ENCODE data around the gene THSD4. TPM values are rescaled to one million over a fixed set of nuclear protein-coding genes. Genes with fewer than 3 reads are reported as not detected.

Gene THSD4
- polyA plus RNA-seq, 2 of the 4 experiments (the other 2 are of a cell fraction) = 15.8 to 40.7 TPM

- Histone ChIP-seq H3K4me1 (peaks cover 56% of the 10 kb centered on the region), H3K4me2 (no peak overlapping the region), H3K9me3 (peaks cover 14% of the 10 kb centered on the region; the same call in 1 of the 3 replicates), H3K27ac (peak overlapping the region; percentile 84), H3K4me3 (no peak overlapping the region)
- TF ChIP-seq EP300 (IDR thresholded peaks at IDR 0.05) (no peak), TP53 (CRISPR knock-in tag; IDR thresholded peaks at IDR 0.05) (no peak), CEBPB (IDR thresholded peaks at IDR 0.05) (no peak), MAFK (IDR thresholded peaks at IDR 0.05; ENCODE audit: partially characterized antibody) (peak; percentile 10), EHF (CRISPR knock-in tag; IDR thresholded peaks at IDR 0.05) (0 out of 2 replicates have a peak, but pooled peaks have one; percentile 11)
- POLR2A ChIA-PET = no interaction called here
- no peak for ATAC-seq
- no peak for DNase-seq (ENCODE audit: low read depth in 1 of 2, low spot score in 1 of 2)
- FAIRE-seq = no peak
- whole genome bisulfite sequencing (ENCODE audit: missing lambda C conversion rate) = 94% methylated on average over 24 of the region's 24 CpGs
- CTCF ChIA-PET = interaction anchor here (0.6 to 13.3 kb wide), 90 partner anchors 8 to 1532 kb away, joined by 3 to 522 read pairs (median 5); partner anchors contain the start of genes NR2E3 and THSD4
These were observed 686.8 kb downstream of the THSD4 start for GRCh38 chr15:71801935-71802655.

- CTCF ChIA-PET = interaction anchor here (1.5 to 13.3 kb wide), 22 partner anchors 10 to 792 kb away, joined by 3 to 522 read pairs (median 12); no protein-coding TSS in a partner anchor
- 93% methylated on average over 21 of the region's 21 CpGs for WGBS (ENCODE audit: missing lambda C conversion rate)
- ATAC-seq (no peak), DNase-seq (ENCODE audit: low read depth in 1 of 2, low spot score in 1 of 2) (no peak), FAIRE-seq (no peak)
- no peak for TF ChIP-seq FOSB (CRISPR knock-in tag; IDR thresholded peaks at IDR 0.05)
- TF ChIP-seq RAD21 (conservative IDR thresholded peaks at IDR 0.05 in 1 of 2, IDR thresholded peaks at IDR 0.05 in 1 of 2) = 0 out of 5 replicates have a peak, but pooled peaks of 1 of the 2 experiments have one; percentile 20
- no peak for TF ChIP-seq USF2 (IDR thresholded peaks at IDR 0.05)
- TF ChIP-seq MYC (IDR thresholded peaks at IDR 0.05; ENCODE audit: borderline replicate concordance, low read length) = no peak
- no peak for TF ChIP-seq MAZ (IDR thresholded peaks at IDR 0.05; ENCODE audit: borderline replicate concordance, low read depth, low read length)
- no peak for TF ChIP-seq HOXB13 (CRISPR knock-in tag; IDR thresholded peaks at IDR 0.05; ENCODE audit: low read depth)
- no peak for TF ChIP-seq FOSL2 (IDR thresholded peaks at IDR 0.05)
- TF ChIP-seq FOSL2 (CRISPR knock-in tag; IDR thresholded peaks at IDR 0.05) = no peak
- peak; percentile 34; the same call in 2 of the 3 replicates for TF ChIP-seq CTCF (IDR thresholded peaks at IDR 0.05)
- TF ChIP-seq PBX3 (IDR thresholded peaks at IDR 0.05) = no peak
- Histone ChIP-seq H3K27ac (peak overlapping the region; percentile 84), H3K9me3 (peaks cover 14% of the 10 kb centered on the region; the same call in 1 of the 3 replicates), H3K4me2 (no peak overlapping the region), H3K4me3 (no peak overlapping the region), H3K4me1 (peaks cover 62% of the 10 kb centered on the region)
- POLR2A ChIA-PET = no interaction called here
These were observed 687.5 kb downstream of the THSD4 start for GRCh38 chr15:71802770-71803169.

- no peak overlapping the region for H3K4me3 ChIP-seq
- no peak for ATAC-seq
- TF ChIP-seq CEBPB (IDR thresholded peaks at IDR 0.05) (no peak), ZFP36 (IDR thresholded peaks at IDR 0.05; ENCODE audit: borderline replicate concordance, partially characterized antibody) (no peak), FOXS1 (CRISPR knock-in tag; IDR thresholded peaks at IDR 0.05) (no peak), ZNF302 (CRISPR knock-in tag; IDR thresholded peaks at IDR 0.05) (no peak), ZC3H11A (IDR thresholded peaks at IDR 0.05) (no peak), SMC3 (IDR thresholded peaks at IDR 0.05) (no peak), GATA3 (IDR thresholded peaks at IDR 0.05; ENCODE audit: borderline replicate concordance) (no peak), HOXB5 (CRISPR knock-in tag; IDR thresholded peaks at IDR 0.05) (no peak), NPAS2 (CRISPR knock-in tag; IDR thresholded peaks at IDR 0.05; ENCODE audit: borderline replicate concordance) (no peak), RFX5 (IDR thresholded peaks at IDR 0.05) (no peak), POLR2AphosphoS2 (conservative IDR thresholded peaks at IDR 0.05; ENCODE audit: low read length) (no peak), RNF2 (IDR thresholded peaks at IDR 0.05; ENCODE audit: borderline replicate concordance, low read depth) (no peak)
- 0 out of 3 replicates have a peak, but pooled peaks cover 5% of the 10 kb centered on the region for H3K9me3 ChIP-seq
- WGBS (ENCODE audit: missing lambda C conversion rate) = 82% methylated on average over 5 of the region's 5 CpGs
- H3K4me2 ChIP-seq = no peak overlapping the region
- no peak for DNase-seq (ENCODE audit: low read depth in 1 of 2, low spot score in 1 of 2)
- peaks cover 66% of the 10 kb centered on the region for H3K4me1 ChIP-seq
- ChIA-PET CTCF (interaction anchor here (0.8 to 13.3 kb wide), 8 partner anchors 13 to 830 kb away, joined by 3 to 522 read pairs (median 7); no protein-coding TSS in a partner anchor), POLR2A (no interaction called here)
- peak overlapping the region; percentile 77 to 84 for H3K27ac ChIP-seq
- no peak for FAIRE-seq
These were observed 689.0 kb downstream of the THSD4 start for GRCh38 chr15:71804226-71804625.

All from A549 (cell line).